A673 (cell line): ENCODE results near the gene CARMIL1. TPM values are rescaled to one million over a fixed set of nuclear protein-coding genes. Genes with fewer than 3 reads are reported as not detected.

Source experiments
- BruUV-seq: library from RNA; stranded (reverse); fragments of 400-500 nt; replicated peaks from 2 replicates; lab custom pipeline; 2021; lab: Mats Ljungman, UMichigan
- CTCF ChIA-PET: fragments of 300-600 bp; sonication (Branson Sonifier 250); formaldehyde crosslinking; loops from one replicate; lab custom pipeline; 2022; ENCODE audit warnings: antibody characterized with exemption; lab: Charles Lee
- POLR2A ChIA-PET: fragments of 300-600 bp; sonication (Branson Sonifier 250); formaldehyde crosslinking; loops from one replicate; lab custom pipeline; 2022; ENCODE audit warnings: antibody characterized with exemption; ENCODE audit not compliant: low non-redundant PET; lab: Charles Lee
- DNase-seq: peaks from one replicate; pipeline ENCODE4 v3.0.0-alpha.2; 2015; ENCODE audit warnings: low spot score
- H3K27ac ChIP-seq: fragments of 200-600 bp; sonication (generic); 2 replicates; pipeline ENCODE4 v1.5.1; 2016; ENCODE audit warnings: mixed run types, low read depth, mild to moderate bottlenecking, mixed read lengths, antibody characterized with exemption, low read length; ENCODE audit not compliant: poor library complexity, severe bottlenecking
- H3K27me3 ChIP-seq: fragments of 200-600 bp; sonication (generic); replicated peaks from 2 replicates; pipeline ENCODE4 v1.6.1; 2017; ENCODE audit warnings: mixed run types, low read depth, mild to moderate bottlenecking, mixed read lengths, antibody characterized with exemption, low read length; ENCODE audit not compliant: insufficient read depth, poor library complexity
- H3K36me3 ChIP-seq: fragments of 200-600 bp; sonication (generic); 2 replicates; pipeline ENCODE4 v1.6.1; 2016; ENCODE audit warnings: mixed run types, mild to moderate bottlenecking, mixed read lengths, antibody characterized with exemption, low read length; ENCODE audit not compliant: insufficient read depth, poor library complexity, severe bottlenecking
- H3K4me1 ChIP-seq: fragments of 200-600 bp; sonication (generic); 2 replicates; pipeline ENCODE4 v1.6.1; 2017; ENCODE audit warnings: mixed run types, mild to moderate bottlenecking, mixed read lengths, antibody characterized with exemption, low read length; ENCODE audit not compliant: insufficient read depth, poor library complexity, severe bottlenecking
- H3K4me3 ChIP-seq: fragments of 200-600 bp; sonication (generic); 2 replicates; pipeline ENCODE4 v1.5.1; 2016; ENCODE audit warnings: low read depth, mixed run types, mild to moderate bottlenecking, mixed read lengths, low read length; ENCODE audit not compliant: poor library complexity, severe bottlenecking
- H3K9me3 ChIP-seq: fragments of 200-600 bp; sonication (generic); 2 replicates; pipeline ENCODE4 v1.6.1; 2016; ENCODE audit warnings: mixed run types, low read depth, mild to moderate bottlenecking, mixed read lengths, antibody characterized with exemption, low read length; ENCODE audit not compliant: poor library complexity, severe bottlenecking
- EZH2 ChIP-seq: fragments of 200-600 bp; sonication (generic); IDR thresholded peaks from 2 replicates; pipeline ENCODE4 v1.6.1; 2017; ENCODE audit warnings: borderline replicate concordance, low read depth, mild to moderate bottlenecking, mixed read lengths, antibody characterized with exemption, low read length; ENCODE audit not compliant: poor library complexity, severe bottlenecking
- intact Hi-C: fragments of 100-400 bp; cut with micrococcal nuclease; formaldehyde crosslinking; loops from one replicate; pipeline ENCODE4 v1.10.0; 2022; ENCODE audit not compliant: unreplicated experiment
- total RNA-seq: library from RNA; stranded (reverse); gene quantifications from 2 replicates; pipeline ENCODE4 v1.2.3, GENCODE V29; 2021
- TF ChIP-seq, protein P1 (sequence below): fragments of 300-800, 200-600 bp; sonication (generic); conservative IDR thresholded peaks from 2 replicates; pipeline ENCODE4 v1.5.1; 2017; ENCODE audit warnings: low read depth, mild to moderate bottlenecking, antibody characterized with exemption, low read length, moderate library complexity, mixed read lengths

Gene CARMIL1
- total RNA-seq, 1 experiment from 2014 or later = 7.2 TPM

DNA sequence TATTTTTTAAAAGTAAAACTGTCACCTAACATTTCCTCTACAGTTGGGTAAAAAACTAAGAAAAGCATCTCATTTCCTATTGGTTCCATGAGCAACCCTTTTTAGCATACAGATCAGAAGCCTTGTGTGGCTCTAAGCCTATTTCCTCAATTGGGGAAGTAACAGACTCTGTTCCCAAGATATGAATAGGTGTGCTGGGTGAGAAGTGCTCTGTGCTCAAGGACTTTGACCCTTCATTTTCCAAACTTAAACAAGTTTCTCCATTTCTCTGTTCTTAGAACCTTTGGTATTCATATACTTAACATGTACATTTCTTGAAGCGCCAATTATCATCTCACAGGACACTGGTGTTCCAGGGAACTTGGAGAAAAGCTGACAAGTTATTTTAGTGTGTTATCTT, 24.1 kb downstream of the CARMIL1 start:
- Histone ChIP-seq H3K4me3 (no peak overlapping the region), H3K9me3 (no peaks in the 10 kb centered on the region), H3K4me1 (peaks cover 8% of the 10 kb centered on the region), H3K36me3 (no peaks in the 10 kb centered on the region), H3K27ac (no peak overlapping the region), H3K27me3 (no peaks in the 10 kb centered on the region)
- TF ChIP-seq EZH2 = no peak
- TF ChIP-seq, protein P1, sequence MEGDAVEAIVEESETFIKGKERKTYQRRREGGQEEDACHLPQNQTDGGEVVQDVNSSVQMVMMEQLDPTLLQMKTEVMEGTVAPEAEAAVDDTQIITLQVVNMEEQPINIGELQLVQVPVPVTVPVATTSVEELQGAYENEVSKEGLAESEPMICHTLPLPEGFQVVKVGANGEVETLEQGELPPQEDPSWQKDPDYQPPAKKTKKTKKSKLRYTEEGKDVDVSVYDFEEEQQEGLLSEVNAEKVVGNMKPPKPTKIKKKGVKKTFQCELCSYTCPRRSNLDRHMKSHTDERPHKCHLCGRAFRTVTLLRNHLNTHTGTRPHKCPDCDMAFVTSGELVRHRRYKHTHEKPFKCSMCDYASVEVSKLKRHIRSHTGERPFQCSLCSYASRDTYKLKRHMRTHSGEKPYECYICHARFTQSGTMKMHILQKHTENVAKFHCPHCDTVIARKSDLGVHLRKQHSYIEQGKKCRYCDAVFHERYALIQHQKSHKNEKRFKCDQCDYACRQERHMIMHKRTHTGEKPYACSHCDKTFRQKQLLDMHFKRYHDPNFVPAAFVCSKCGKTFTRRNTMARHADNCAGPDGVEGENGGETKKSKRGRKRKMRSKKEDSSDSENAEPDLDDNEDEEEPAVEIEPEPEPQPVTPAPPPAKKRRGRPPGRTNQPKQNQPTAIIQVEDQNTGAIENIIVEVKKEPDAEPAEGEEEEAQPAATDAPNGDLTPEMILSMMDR = no peak
- ChIA-PET POLR2A (no interaction called here), CTCF (no interaction called here)
- no peak for DNase-seq
- no TSS peak for BruUV-seq
- intact Hi-C loops = no loop called here

DNA sequence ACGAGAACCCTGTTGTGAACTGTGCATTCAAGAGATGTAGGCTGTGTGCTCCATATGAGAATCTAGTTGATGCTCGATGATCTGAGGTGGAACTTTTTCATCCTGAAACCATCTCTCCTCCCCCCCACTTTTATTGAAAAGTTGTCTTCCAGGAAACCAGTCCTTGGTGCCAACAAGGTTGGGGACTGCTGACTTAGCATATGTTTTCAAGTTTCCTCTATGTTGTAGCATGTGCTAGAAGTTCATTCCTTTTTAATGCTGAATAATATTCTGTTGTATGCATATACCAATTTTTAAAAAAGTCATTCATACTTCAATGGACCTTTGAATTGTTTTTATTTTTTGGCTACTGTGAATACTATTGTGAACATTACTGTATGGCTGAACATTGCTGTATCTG, 27.2 kb downstream of the CARMIL1 start:
- DNase-seq = no peak
- BruUV-seq = no TSS peak

DNA sequence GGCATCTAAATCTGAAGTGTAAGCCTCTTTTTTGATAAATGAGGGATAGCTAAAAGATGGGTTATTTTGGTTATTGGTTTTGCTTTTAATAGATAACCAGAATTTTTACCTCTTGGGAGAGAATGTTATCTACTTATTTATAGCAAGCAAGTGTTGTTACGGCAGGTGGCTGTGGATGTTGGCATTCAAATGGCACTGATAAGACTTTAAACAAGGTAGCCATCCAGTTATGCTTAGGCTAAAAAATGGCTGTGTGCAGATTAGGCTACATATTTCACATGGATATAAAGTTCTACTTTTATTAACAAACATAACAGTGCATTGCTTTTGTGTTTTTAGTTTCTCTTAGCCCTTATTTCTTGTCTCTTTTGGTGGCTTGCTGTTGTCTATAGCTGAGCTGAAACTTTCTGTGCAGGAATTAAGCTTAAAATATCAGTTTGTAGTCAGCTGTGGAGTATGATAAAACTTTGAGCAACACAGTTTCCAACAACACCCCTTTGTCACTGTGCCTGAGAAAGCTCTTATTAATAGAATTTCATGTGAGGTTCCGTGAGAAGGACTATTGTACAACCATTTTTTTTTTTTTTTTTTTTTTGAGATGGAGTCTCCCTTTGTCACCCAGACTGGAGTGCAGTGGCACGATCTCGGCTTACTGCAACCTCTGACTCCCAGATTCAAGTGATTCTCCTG, 28.8 kb downstream of the CARMIL1 start:
- Histone ChIP-seq H3K36me3 (no peaks in the 10 kb centered on the region), H3K9me3 (no peaks in the 10 kb centered on the region), H3K4me1 (peaks cover 21% of the 10 kb centered on the region), H3K4me3 (no peak overlapping the region), H3K27ac (no peak overlapping the region), H3K27me3 (no peaks in the 10 kb centered on the region)
- TF ChIP-seq EZH2 = no peak
- TF ChIP-seq, protein P1 = no peak
- no peak for DNase-seq
- intact Hi-C loops = no loop called here
- POLR2A ChIA-PET = no interaction called here
- CTCF ChIA-PET = no interaction called here
- BruUV-seq = no TSS peak

More for the DNA sequence above, 27.2 kb downstream of the CARMIL1 start:
- ChIA-PET CTCF (no interaction called here), POLR2A (no interaction called here)
- TF ChIP-seq, protein P1 = no peak
- no peak for TF ChIP-seq EZH2
- H3K4me3 ChIP-seq = no peak overlapping the region
- H3K27me3 ChIP-seq = no peaks in the 10 kb centered on the region
- intact Hi-C loops = no loop called here
- H3K27ac ChIP-seq = no peak overlapping the region
- no peaks in the 10 kb centered on the region for H3K9me3 ChIP-seq
- no peaks in the 10 kb centered on the region for H3K36me3 ChIP-seq
- peaks cover 10% of the 10 kb centered on the region for H3K4me1 ChIP-seq
